Activated CD4-positive, alpha-beta T cell treated with anti-CD3 and anti-CD28 coated beads for 48 hours (primary cell): ENCODE data around the gene ATE1.
"Not testable (repeated sequence)": the region's sequence is repeated elsewhere in the genome, so short reads cannot be mapped to it uniquely, and the experiment has no call there.

ENCODE experiments used
- DNase-seq: peaks from one replicate; pipeline ENCODE4 v3.0.0-alpha.2; 2020

ATE1 gene

GRCh38 chr10:121826773-121827172, 101.1 kb downstream of the ATE1 start:
- not testable (repeated sequence) for DNase-seq

DNA sequence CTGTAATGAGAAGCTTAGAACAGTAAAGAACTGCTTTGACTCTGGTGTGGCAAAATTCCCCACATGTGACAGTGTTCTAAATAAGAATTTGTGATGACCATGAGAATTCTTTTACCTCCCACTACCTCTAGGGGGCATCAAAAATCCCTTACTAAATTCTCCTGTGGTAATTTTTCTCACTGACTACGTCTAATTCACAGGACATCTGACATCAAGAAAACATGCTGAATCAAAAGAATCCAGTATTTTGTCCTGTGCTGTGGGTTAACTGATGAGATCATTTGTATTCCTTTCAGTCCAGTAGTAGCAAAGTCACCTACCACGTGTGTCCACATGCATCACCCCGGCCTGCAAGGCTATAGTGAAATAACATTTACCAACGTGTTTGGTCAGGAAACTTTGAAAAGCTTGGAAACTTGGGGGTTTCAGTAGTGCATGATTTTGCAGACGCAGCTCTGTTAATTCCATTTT, 103.8 kb downstream of the ATE1 start:
- no peak for DNase-seq

DNA sequence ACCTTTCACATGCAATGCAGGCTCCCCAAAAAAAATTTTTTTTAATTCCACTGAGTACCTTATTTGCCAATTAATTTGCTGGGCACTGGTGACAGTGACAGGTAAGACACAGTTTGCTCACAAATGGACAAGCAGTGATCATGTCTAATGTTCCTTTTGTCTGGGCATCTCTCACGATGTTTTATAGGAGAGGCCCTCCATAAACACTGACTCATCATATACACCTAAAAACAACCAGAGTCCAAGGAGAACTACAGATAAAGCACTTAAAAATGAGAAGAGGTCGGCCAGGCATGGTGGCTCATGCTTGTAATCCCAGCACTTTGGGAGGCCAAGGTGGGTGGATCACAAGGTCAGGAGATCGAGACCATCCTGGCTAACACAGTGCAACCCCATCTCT, 105.1 kb downstream of the ATE1 start:
- DNase-seq, result no peak

DNA sequence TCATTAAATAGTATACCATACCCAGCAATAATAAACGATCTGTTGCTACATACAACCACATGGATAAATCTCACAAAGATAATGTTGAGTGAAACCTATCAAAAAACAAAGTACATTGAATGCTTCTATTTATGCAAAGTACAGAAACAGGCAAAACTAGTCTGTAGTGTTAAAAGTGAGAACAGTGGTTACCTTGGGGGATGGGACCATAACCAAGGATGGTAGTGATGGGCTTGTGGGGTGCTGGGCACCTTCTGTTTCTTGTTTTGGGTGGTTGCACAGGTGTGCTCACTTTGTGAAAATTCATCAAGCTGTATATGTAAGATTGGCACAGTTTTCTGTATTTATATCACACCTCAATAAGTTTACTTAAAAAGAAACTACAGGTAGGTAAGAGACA, 105.7 kb downstream of the ATE1 start:
- DNase-seq, result no peak

DNA sequence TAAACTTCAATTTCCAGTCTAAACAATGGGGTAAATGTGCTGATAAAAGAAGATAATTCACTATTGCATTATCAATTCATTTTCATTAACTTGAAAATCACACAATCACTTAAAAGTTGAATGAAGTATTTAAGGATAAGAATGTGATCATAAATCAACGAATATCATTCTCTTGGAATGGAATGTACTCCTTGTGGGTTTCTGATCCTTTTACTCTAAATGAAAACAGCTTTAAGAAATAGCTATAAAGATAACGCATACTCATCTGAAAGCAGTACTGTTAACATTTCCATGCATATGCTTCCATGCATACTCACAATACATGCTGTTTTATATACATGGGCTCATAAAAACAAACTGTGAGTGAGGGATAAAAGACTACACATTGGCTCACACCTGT, 108.8 kb downstream of the ATE1 start:
- no peak for DNase-seq

DNA sequence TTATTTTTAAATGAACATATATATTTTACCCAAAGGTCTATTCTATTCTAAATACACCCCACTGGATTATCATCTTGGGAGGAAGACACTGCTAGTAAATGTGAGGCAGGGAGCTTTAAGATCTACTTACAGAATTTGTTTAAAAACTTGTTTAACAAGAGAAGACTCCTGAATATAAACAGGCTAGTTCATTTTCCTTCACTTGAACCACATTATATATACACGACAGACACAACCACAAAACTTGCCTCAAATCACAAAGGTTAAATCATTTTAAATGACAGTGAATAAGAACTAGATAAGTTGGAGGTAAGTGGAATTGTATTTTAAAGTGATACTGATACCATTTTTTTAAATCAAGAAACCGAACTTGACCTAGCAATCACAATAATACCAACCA, 109.2 kb downstream of the ATE1 start:
- no peak for DNase-seq

- no peak for DNase-seq
Measured at GRCh38 chr10:121816197-121816596, 111.6 kb downstream of the ATE1 start.

DNA sequence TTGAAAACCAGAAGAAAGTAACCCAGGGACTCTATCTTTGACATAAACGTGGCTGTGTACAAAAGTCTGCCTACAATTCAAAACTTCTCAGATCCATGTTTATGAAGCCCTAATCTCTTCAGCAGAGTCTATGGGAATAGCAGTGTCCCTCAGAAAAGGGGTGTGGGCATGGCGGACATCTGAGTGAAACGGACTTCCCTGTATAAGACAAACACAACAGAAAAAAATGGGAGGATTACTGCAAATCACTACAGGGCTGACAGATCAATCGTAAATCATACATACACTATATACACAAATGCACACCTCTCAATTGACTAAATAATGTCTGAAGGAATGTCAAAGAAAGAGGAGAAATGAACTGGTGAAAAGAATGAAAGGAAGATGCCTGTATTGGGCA, 114.0 kb downstream of the ATE1 start:
- DNase-seq, result no peak

- no peak for DNase-seq
Measured at GRCh38 chr10:121813211-121813815, 114.5 kb downstream of the ATE1 start.

GRCh38 chr10:121812031-121812430, 115.8 kb downstream of the ATE1 start:
- DNase-seq, result no peak

DNA sequence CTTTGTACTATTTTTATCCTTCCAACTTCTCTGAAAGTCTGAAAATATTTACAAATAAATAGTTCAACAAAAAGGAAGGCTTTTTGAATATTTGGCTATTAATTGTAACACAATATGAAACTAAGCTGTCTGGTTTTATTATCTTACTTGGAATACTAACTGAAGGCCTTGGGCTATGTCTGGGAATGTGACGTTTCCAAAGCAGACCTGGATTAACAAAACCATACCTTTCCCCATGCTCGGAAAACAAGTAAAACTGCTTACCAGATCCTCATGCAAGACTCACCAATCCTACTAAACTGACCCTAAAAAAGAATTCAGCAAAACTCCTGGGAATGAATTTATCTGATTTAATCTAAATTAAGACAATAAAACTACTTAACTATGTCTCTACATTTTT, 116.4 kb downstream of the ATE1 start:
- DNase-seq, result no peak

DNA sequence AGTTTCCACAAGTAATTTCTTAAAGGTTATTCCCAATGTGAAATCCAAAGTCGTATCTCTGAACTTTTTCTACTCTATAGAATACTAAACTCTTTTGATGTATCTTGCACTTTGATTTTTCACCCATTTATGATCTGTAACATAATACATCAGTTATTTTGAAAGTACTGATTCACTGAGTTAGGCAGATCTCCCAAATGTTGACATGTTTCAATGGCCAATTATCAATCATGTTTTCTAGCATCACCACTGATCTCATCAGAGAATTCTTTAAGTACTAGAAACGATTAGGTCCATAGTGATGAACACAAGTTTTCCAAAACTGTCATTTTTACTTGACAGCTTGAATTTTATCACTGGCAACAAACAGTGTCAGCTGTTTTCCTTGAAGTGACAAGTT, 119.0 kb downstream of the ATE1 start:
- DNase-seq, result no peak

- no peak for DNase-seq
Measured at GRCh38 chr10:121804460-121804859, 123.4 kb downstream of the ATE1 start.

DNA sequence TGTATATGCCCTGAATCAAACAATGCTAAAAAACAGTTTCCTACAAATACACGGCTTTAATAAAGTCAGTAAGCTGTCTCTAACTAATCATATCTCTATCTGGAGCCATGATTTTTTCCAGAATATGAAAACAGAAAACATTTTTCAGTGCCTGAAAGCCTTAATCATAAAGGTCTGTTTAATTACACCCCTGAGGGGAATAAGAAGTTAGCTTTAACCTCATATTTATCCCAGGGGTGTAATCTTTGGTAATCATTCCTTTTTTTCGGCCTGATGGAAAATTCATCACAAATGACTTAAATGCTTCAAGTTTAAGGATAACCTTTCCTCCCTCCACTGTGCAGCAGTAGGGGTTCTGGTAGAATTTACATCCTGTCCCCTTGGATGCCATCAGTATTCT, 124.2 kb downstream of the ATE1 start:
- DNase-seq, result no peak

- DNase-seq, result no peak
Measured at GRCh38 chr10:121800831-121801230, 127.0 kb downstream of the ATE1 start.

GRCh38 chr10:121800146-121800545, 127.7 kb downstream of the ATE1 start:
- no peak for DNase-seq

- DNase-seq, result no peak
Measured at GRCh38 chr10:121797490-121797889, 130.3 kb downstream of the ATE1 start.

GRCh38 chr10:121796342-121796741, 131.5 kb downstream of the ATE1 start:
- DNase-seq, result no peak

DNA sequence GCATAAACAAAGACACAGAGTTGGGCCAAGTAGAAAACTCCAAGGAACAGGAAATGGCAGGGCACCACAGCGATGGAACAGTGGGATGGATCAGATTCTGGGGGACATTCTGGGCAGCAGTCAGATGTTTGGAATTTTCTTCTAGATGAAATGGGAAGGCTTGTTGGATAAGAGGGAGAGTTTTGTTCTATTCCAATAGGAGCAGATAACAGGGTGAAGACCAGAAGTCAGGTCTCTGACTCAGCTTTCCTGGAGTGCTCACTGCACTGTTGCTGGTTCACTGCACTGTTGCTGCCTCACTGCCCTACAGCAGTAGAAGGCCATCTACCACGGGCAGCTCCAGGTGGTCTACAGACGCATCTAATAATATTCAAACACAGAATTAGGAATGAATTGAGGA, 135.6 kb downstream of the ATE1 start:
- no peak for DNase-seq

DNA sequence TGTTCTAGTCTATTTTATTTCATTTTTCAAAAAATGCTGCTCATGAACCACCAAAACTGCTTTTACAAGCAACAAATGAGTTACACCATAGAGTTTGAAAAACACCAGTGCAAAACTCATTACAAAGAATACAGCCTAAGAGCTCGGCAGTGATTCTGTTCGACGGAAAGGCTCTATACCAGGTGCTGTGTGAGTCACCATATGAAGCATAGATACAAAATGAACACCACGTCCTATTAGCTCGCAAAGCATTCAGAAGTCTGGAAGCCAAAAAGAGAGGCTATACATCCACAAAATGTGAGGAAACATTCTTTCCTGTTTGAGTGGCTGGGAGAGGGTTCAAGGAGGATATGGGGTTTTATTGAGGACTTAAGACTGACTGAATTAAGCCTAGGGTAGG, 136.1 kb downstream of the ATE1 start:
- DNase-seq, result no peak

DNA sequence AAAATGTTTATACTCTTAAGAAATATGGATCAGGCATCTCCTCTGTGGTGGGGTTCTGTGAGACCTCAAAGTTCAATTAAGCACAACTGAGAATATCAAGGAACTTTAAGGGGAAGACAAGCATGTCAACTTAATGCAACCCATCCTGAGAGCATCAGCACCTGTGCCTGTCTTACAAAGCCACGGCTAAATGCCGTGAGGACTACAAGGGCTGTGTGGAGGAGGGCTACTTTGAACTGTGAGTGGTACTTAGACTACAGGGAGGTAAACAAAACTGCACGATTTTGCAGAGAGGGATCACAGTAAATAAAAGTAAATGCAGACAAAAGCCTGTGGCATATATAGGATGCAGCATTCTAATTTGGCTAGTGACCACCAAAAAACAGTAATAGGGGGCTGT, 139.1 kb downstream of the ATE1 start:
- DNase-seq, result no peak

DNA sequence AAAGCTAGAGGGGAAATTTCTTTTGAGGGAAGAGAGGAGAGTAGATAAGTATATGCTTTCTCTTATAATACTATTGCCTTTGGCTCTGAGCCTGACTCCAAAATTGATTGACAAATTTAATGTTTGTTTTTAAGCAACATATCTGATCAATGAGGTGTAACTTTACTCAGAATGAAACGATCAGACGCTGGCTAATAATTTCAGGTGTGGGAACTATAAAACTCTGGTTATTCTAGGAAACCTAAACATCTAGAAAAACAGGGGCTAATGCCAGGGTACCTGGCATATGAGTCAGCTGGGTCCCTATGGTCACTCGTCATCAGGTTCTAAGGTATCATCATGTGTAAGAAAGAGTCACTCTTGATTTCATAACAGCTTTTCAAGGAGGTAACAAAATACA, 139.7 kb downstream of the ATE1 start:
- no peak for DNase-seq

GRCh38 chr10:121787169-121787568, 140.7 kb downstream of the ATE1 start:
- no peak for DNase-seq

DNA sequence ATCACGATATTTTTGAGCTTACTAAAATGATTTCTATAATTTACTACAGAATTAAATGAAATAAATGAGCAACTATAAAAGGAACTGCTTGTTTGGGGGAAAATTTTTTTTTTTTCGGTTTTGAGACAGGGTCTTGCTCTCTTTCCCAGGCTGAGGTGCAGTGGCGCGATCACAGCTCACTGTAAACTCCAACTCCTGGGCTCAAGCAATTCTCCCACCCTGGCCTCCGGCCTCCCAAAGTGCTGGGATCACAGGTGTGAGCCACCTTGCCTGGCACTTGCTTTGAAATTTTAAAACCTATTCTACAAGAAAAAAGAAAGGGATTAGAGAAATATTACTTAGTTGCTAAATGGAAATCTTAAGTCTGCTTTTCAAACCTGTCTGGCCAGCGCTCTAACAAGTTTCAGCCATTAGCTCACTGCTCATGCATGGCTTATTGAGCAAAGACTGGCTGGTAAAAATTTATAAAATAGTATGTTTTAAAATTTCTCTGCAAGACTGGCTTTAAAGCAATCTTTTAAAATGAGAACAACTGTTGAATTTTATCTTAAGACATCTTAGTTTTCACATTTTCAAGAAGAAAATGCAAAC, 144.0 kb downstream of the ATE1 start:
- DNase-seq, result no peak

DNA sequence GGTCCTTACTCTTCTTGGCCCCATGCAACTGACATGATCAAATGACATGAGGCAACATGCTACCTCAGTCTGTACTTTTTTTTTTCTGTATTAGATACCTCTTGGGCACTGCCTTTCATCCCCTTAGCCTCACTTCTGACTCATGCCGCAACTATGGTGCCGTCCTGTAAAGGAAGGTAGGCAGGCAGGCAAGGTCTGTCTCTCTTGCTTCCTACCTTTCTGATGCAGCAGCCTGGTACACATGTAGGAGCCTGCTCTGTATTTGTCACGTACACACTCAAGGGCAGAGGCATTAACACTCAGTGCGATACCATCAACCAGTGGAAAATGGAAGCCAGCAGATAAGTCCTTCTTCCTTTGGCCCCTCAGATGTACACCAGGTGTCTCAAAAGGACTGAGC, 146.7 kb downstream of the ATE1 start:
- no peak for DNase-seq
